ENCODE measurements around the gene SETD1B.
"Not testable (repeated sequence)": the region's sequence is repeated elsewhere in the genome, so short reads cannot be mapped to it uniquely, and the experiment has no call there.

DNA sequence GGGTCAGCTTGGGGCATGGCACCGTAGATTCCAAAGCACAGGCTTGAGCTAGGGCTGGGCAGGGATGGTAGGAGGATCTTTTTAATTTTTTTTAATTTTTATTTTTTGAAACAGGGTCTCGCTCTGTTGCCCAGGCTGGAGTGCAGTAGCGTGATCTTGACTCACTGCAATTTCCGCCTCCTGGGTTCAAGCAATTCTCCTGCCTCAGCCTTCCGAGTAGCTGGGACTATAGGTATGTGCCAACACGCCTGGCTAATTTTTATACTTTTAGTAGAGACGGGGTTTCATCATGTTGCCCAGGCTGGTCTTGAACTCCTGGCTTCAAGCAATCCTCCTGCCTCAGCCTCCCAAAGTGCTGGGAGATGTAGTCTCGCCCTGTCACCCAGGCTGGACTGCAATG, 13.0 kb upstream of the SETD1B start:
- not testable (repeated sequence) for TF ChIP-seq POLR2A (IDR thresholded peaks at IDR 0.05; ENCODE audit: low read depth, low read length); TAF1 (IDR thresholded peaks at IDR 0.05; ENCODE audit: borderline replicate concordance, low read depth, low read length); POLR2AphosphoS5 (IDR thresholded peaks at IDR 0.05; ENCODE audit: low read depth, low read length)

All from GM12892 (cell line).